22Rv1 (cell line): Measurements from ENCODE around the gene AFG3L2.

Experiments used
- H3K27ac ChIP-seq: fragments of 450-650 bp; 2 replicates; pipeline ENCODE4 v1.5.1; 2017
- CTCF ChIP-seq: fragments of 450-650 bp; IDR thresholded peaks from 2 replicates; pipeline ENCODE4 v1.5.1; 2017; ENCODE audit warnings: mild to moderate bottlenecking
- ZFX ChIP-seq: fragments of 450-650 bp; IDR thresholded peaks from 2 replicates; pipeline ENCODE4 v1.6.1; 2017; ENCODE audit warnings: antibody characterized with exemption, borderline replicate concordance

Gene AFG3L2

DNA sequence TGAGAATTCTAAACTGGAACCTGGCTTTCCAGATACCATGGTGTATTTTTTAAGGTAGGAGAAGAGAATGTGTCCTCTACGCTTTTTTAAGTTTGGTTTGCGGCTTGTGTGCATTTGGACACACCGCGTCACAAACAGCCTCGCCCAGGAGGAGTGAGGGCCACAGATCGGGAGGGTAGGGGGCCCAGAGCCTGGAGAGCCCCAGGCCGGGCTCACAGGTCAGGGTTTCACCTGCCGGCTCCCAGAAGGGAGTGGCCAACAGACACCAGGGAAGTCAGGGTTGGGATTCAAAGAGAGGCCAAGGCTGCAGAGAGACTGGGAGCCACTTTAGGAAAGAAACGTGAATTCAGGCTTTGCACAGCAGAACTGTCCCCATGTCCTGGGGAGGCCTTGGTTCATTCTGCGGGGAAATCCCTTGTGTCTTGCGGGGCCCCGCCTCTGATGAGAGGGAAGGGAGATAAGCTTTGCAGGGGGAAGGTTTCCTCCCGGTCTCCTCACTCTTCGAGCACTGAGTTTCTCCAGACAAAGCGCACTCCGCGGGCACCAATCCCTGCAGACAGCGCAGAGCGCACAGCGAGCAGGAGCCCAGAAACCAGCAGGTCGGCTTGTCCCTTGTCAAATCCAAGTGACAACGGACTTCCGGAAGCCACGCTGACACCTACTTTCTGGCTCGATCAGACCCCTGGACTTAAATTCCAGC, 70.9 kb downstream of the AFG3L2 start:
- no peak overlapping the region for H3K27ac ChIP-seq
- TF ChIP-seq ZFX (no peak), CTCF (no peak)

DNA sequence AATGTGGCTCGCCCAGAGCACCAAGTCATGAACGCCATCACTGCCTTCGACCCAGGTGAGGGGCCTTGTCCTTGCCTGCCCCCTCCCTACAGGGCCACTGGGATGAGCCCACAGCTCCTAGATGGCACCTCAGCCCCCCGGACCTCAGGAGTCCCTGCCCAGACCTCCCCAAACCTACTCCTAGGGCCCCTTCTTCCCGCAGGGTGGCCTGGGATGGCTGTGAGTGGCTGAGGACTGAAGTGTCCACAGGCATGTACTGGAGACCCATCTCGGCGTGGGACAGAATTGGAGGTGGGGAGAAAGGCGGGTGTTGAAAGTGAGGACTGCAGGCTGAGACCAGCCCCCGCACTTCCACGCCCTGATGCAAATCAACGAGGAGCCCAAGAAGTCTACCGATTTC, 71.8 kb downstream of the AFG3L2 start:
- no peak for TF ChIP-seq ZFX
- no peak for TF ChIP-seq CTCF
- no peak overlapping the region for H3K27ac ChIP-seq

DNA sequence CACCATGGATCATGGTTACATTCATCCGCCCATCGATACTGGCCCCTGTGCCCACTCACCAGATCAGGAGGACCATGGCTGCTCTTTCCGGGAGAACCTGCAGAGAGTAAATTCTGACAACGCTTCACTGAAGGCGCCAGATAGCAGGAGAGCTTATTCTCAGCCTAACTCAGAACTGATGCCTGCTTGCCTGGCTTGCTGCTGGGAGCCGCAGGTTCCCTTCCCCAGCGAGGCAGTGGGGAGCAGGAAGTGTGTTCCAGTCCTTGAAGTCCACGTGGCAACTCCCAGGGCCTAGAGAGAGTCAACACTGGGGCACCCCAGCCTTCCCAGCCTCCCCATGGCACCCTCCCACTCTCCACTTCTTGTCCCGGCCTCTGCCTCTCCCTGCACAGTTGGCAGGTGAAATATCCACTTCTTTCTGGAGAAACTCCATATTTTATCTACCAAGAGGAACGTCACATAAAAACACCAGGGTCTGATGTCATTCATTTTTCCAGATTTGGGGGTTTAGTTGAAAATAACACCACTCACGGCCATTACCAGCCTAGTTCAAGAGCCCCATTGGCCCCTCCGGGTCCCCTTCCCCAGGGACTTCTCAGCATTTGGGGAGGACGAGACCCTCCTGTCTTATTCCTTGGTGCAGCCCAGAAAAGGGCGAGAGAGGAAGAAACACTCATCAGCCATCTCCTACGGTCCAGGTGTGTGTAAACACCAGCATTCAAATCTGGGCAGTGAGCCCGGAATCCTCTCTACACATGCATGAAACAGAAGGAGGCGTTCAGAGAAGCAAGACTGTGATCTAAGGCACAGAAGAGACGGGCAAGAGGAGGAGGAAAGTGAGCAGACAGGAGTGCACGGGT, 72.4 kb downstream of the AFG3L2 start:
- no peak overlapping the region for H3K27ac ChIP-seq
- TF ChIP-seq CTCF (no peak), ZFX (no peak)

GRCh38 chr18:12302391-12303147, 74.5 kb downstream of the AFG3L2 start:
- no peak overlapping the region for H3K27ac ChIP-seq
- no peak for TF ChIP-seq ZFX
- no peak for TF ChIP-seq CTCF

DNA sequence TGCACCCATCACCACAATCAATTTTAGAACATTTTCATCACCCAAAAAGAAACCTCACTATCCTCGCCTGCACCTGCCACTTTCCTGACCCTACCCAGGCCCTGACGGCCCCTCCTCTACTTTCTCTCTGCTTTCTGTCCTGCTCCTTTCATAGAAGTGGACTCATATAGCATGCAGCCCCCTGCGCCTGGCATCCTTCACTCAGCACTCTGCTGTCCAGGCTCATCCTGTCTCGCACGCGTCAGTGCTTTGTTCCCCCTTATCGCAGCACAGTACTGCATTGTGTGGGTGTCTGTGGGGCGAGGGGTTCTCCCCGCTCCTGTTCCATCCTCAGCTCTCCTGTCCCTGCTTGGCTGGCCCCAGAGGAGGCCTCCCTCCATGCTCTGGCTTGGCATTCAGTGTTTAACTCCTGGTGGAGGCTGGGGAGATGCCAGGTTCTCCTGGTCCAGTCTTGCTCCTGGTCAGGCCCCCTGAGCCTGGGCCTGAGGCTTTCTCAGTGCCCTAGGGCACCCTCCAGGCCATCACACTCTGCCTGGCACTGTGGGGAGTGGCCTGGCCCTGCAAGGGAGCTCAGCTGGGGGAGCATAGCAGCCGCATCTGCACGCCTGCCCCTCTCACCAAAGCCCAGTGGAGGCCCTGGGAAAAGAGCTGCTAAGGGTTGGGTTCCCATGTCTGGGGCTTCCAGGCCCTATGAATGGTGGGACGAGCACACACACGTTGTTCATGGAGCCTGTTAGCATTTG, 75.6 kb downstream of the AFG3L2 start:
- H3K27ac ChIP-seq: no peak overlapping the region
- no peak for TF ChIP-seq CTCF
- no peak for TF ChIP-seq ZFX

DNA sequence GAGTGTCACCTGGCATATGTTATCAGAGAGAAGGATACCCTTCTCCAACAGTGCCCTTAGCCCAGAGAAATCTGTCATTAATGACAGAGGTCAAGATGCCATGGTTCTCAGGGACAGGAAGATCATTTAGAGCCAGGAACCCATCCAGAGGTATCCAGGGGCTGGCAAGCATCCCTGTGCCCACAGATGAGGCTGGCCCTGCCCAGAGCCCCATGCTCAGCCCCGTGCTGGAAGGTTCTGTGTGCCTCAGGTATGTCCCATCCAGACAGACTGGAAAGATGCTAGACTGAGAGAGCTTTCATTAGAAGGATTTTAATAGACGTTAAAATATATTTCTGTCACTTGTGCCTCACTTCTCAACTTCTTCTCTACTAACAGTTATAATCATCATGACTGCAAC, 77.2 kb downstream of the AFG3L2 start:
- H3K27ac ChIP-seq: no peak overlapping the region

More for the DNA sequence above, 77.2 kb downstream of the AFG3L2 start:
- TF ChIP-seq CTCF (no peak), ZFX (no peak)
